Measurements from ENCODE around the gene SPATA18.
"Not testable (repeated sequence)": the region's sequence is repeated elsewhere in the genome, so short reads cannot be mapped to it uniquely, and the experiment has no call there.

Gene SPATA18

DNA sequence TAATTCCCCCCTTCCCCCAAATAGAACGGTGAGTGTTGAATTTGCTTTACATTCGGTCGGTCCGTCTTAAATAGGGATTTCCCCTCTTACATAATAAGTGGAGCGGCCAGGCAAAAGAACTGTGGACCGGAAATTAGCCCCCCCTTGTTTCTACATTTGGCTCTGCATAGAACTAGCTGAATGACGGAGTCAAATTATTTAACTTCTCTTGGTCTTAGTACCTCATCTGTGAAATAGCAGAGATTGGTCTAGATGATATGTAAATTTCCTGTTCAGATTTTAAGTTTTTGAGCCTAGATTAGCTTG is 1.3 kb downstream of the SPATA18 start:
- DNase-seq = no peak

DNA sequence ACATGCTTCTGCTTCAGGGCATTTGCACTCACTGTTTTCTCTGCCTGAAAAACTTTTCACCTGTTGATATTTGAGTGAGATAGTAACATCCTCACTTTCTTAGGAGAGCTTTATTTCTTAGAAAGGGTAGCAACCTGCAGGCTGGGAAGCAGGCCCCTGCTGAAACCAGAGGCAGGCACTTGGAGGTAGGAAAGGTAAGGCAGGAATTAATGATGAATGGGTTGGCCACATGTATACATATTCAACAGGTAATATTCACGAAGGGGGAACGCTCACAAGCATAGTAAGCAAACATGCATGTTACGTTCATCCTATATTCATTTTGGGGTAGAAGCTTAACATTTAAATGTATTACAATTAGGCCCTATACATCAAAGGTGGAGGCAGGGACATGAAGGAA is 3.1 kb downstream of the SPATA18 start:
- DNase-seq = no peak

DNA sequence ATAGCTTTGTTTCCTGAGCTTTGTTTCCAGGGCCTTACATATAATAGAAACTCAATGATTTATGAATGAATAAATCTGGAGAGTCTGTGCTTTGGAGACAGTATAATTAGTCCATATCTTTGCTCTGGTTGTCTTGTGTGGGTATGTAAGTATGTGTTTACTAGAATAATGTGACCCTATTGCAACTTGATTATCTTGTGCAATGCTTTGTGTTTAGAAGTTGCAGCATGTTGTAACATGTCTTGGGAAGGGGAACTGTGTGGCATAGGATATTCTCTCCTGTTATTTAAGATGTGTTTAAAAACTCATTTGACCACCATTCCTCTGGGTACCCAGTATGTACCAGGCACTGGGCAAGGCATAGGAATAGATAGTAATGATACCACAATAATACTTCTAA is 6.1 kb downstream of the SPATA18 start:
- no peak for DNase-seq

DNA sequence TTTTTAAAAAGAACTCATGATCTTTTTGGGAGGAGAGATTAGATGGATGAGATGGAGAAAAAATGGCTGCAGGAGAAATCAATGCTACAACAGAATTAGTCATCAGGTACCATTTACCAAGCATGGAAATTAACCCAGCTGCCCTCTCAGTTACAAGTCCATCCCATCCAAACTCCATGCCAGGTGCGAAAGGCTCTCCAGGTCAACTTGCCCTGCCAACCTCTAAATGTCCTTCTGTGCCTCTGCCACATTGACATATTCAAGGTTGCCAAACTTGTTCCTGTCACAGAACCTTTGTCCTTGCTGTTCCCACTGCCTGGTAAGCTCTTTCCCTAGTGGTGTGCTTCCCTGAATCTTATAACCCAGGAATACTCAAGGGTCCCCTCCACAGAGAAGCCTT is 7.2 kb downstream of the SPATA18 start:
- DNase-seq = no peak

DNA sequence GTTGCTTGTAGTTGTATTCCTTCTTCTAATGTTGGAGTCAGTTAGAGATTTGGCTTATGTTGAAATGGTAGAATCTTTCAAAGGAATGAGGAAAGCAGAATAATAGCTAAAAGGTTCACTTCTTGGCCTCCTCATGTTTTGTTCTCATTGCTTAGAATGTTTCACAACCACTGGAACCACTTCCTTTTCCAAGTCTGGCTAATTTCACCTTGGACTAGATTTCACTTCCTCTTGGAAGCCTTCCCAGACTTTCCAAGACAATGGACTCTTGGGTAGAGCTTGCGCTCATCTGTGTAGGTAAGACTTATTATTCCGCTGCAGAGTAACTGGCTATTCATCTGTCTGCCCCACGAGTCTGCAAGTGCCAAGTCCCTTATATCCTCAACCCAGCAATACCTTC is 8.3 kb downstream of the SPATA18 start:
- DNase-seq = no peak

DNA sequence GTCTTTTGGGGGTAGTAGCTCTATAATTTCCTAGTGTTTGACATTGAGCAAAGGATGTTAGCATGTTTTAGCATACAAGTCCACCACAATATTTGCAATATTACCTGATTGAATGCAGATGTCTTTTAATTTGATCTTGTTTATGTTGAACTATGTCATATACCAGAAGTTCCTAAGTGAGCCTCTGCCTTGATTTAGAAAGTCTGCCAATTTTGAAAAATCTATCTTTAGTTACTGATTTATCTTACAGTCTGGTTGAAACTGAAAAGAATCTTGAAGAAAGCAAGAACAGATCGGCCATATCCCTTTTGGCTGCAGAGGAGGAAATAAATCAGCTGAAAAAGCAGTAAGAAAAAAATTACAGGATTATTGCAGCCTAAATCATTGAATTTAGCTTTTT is 18.5 kb downstream of the SPATA18 start:
- no peak for DNase-seq

DNA sequence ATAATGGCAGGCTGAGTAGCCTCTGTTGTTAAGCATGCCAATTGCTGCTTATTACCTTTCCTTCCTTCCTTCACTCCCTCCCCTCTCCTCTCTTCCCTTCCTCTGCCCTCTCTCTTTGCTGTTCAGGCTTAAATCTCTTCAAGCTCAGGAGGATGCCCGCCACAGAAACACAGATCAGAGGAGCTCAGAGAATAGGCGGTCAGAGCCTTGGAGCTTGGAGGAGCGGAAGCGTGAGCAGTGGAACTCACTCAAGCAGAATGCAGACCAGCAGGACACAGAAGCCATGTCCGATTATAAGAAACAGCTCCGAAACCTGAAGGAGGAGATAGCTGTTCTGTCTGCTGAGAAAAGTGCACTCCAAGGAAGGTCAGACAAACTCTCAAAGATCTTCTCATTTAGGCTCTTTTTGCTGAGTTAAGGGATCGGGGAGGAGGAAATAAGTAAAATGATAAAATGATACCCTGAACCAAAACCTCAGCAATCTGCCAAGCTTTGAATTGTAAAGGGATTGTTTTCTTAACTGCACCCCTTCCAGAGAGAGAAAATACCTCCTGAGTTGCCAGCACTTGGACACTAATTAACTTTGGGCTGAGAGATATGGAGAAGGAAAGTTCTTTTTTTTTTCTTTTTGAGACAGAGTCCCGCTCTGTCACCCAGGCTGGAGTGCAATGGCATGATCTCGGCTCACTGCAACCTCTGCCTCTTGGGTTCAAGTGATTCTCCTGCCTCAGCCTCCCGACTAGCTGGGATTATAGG is 20.9 kb downstream of the SPATA18 start:
- no peak for DNase-seq

DNA sequence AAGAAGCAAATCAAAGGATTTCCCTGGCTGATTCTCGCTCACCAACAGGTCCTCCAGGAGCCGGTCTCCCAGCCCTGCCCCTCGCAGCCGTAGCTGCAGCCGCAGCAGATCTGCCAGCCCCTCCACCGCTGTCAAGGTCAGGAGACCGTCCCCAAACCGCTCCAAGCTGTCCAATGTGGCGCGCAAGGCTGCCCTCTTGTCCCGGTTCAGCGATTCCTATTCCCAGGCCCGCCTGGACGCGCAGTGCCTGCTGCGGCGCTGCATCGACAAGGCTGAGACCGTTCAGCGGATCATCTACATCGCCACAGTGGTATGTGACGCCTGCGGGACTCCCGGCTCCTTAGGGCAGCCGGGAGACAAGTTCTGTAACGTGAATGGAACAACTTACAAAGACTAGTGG is 25.6 kb downstream of the SPATA18 start:
- no peak for DNase-seq

DNA sequence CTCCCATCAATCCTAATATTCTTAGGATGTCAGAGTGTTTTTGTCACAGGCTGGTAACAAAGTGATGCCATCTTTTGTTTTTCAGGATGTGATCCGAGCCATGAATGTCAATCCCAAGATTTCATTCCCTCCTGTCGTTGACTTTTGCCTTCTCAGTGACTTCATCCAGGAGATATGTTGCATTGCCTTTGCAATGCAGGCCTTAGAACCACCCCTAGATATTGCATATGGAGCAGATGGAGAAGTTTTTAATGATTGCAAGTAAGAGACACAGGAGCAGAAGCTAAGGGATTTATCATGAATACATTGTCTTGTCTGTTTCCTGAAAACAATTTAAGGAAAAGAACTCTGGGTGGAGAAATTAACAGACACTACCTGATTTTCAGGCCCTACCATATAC is 28.6 kb downstream of the SPATA18 start:
- DNase-seq = no peak

DNA sequence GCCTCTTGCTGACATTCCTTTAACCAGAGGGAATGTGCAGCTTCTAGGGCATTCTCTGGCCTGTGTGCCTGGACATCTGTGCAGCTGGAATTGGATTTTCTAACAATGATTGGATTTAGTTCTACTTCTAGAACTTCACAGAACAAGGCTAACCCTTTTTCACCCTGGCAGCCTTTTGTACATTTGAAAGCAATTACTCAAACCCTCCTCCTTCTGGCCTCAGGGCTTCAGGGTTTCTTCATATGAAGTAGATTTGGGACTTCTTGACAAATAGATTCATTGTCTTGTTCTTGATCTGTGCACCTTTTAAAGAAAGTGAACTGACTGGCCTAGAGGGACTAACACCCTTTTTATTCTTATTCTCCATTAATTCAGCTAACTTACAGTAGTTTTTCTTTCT is 30.1 kb downstream of the SPATA18 start:
- DNase-seq = no peak

DNA sequence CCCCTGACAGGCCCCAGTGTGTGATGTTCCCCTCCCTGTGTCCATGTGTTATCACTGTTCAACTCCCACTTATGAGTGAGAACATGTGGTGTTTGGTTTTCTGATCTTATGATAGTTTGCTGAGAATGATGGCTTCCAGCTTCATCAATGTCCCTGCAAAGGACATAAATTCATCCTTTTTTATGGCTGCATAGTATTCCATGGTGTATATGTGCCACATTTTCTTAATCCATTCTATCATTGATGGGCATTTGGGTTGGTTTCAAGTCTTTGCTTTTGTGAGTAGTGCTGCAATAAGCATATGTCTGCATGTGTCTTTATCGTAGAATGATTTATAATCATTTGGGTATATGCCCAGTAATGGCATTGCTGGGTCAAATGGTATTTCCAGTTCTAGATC is 35.3 kb downstream of the SPATA18 start:
- not testable (repeated sequence) for DNase-seq

DNA sequence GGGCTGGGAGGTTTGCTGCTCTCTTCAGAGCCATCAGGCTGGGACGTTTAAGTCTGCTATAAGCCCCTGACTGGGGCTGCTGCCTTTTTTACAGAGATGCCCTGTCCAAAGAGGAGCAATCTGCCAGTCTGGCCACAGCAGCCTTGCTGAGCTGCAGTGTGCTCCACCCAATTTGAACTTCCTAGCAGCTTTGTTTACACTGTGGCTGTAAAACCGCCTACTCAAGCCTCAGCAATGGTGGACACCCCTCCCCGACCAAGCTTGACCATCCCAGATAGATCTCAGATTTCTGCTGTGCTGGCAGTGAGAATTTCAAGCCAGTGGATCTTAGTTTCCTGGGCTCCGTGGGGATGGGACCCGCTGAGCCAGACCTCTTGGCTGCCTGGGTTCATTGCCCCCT is 40.7 kb downstream of the SPATA18 start:
- DNase-seq = no peak

DNA sequence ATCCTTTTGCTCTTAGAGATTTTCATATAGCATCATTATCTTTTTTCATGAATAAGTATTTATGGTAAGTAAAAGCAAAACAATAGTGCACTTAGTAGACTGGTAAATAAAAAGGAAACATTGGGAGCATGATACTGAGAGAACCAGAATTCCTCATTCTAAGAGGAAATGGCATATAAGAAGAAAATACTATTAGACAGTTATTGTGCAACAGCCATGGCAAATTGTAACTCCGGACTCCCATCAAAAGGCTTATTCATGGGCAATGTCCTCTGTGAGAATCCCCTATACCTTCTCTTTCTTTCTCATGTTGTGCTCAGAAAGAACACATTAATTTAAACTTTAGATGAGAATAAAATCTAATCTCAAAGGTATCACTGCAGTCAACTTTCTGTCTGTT is 42.4 kb downstream of the SPATA18 start:
- no peak for DNase-seq

DNA sequence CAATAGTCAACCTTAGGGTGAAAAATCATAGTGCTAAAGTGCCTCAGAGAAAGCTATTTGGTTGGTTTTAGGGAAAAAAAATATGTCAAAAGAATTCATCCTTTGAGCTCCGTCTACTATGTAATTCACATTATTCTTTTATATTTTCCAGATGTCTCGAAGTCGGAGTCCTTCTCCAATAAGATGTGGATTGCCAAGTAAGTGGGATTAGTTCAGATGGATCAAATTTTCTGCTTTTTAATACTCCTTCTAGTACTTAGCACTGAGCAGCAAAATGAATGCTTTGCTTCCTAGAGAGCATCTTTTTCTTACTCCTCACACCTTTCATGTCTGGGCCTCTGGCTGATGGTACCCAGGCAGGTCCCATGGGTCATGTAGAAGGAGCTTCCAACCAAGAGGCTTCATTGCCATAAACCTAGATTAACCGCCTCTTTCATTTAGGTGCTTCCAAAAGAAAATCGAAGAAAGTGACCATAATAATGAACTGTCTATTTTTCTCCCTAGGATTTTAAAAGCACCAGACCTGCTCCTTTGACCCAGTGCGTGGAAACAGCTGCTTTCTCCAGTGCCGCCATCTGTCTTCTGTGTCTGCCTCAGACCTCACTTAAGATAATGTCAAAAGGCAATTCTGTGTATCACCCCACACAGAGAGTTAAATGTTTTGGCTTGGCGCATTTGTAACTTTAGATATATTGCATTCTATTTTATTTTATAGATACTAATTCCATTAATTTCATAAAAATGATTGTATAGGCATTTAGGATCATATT is 43.5 kb downstream of the SPATA18 start:
- no peak for DNase-seq

DNA sequence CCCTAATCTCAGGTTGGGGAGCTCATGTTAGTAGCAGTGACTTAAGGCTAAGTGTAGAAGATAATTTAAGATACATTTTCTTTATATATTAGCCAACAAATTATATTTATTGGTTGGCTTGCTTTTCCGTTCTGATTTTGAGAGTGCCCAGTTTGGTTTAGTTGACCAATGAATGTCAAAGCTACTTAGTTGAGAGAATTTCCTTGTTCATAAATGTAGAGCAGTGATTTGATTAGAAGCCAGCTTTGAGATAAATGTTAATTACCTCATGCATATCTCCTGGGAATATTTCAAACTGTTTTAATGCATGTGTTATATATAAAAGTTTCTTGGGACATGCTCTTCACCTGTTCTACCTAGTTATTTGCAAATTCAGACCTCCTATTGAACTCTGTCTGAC is 44.3 kb downstream of the SPATA18 start:
- no peak for DNase-seq

DNA sequence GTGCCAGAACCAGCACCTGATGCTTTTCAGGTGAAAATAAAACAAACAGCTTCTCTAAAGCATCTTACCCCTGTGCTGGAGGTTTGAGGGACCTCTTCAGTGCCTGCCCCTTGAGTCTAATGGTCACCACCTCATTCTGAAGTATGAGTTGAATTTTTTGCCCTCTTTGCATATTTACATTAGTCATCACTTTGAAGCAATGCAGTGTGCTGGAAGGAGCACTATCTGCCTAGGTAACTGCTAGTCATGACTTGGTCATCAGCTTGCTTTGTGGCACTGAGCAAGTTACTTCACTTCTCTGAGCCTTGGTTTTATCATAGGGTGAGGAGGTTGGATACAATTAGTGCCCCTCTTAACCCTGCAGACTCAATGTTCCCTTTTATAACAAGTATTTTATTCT is 44.9 kb downstream of the SPATA18 start:
- DNase-seq = no peak

DNA sequence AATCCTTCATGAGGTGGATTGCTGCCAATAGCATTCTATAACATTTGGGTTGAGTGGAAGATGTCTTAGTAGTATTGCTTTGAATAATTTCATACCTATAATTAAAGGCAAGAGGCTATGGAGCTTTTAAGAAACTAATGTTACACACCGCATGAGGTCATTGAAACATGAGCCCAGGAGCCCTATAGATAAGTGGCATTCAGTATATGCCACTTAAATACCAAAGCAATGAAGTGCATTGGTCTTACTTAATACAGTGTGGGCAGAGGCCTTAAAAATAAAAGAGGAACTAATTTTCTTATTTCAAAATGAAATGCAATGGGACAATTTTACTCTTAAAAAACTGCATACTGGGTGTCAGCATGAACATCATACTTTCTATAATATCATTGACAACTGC is 47.5 kb downstream of the SPATA18 start:
- DNase-seq = no peak

DNA sequence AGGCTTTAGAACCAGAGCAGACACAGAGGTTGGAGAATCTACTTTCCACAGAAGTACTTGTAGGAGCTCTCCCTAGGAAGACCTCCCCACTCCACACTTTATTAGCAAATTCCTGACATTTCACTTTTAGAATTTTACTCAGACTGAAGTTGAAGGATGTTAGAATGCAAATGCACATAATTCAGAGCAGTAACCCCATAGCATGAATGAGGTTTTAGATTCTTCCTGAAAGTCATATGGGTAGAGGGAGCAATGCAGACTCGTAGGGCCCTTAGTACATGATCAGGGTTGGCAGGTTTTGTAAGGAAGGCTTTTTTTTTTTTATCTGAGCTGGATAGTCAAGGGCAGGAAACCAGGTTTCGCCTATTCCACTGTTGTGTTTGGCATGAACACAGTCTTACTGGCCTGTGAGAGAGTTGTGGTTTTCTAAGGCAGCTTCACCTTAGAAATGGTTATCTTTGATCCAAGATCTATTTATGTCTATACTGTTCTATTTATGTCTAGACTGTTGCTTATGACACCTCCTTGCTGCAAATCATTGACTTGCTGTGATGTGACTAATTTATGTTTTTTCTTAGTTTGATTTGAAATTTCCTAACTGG is 48.9 kb downstream of the SPATA18 start:
- no peak for DNase-seq

DNA sequence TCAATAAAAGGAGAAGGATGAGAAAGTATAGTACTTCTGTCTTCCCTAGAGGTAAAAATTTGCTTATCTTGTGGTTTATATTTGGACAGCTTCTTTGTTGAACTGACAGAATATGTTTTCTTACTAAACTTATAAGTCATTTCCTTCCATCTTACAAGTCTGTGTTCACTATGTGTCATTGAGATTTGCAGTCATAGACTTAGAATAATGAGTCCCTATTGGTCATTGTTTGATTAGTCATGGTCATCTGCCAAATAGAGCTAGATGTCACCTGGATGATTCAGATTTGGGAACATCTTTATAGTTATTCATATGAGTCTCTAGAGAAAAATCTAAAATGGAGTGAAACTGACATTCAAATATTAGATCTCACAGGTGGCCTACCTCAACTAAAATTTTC is 51.5 kb downstream of the SPATA18 start:
- no peak for DNase-seq

DNA sequence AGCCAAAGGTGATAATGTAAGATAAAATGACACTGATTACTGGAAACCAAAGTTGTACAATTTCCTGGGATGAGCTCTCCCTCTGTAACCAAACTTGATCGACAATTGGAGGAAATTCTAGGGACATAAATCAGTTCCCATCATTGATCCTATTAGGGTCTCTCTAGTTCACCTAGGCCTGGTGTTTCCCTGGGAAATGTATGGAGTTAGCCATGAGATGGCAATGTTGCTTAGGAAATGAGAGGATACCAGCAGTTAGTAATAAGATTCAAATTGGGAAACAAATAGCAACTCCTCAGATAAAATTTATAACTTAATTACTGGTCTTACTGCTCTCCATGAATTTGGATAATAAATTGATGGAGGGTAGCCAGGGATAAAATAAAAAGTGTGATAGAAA is 52.2 kb downstream of the SPATA18 start:
- no peak for DNase-seq

DNA sequence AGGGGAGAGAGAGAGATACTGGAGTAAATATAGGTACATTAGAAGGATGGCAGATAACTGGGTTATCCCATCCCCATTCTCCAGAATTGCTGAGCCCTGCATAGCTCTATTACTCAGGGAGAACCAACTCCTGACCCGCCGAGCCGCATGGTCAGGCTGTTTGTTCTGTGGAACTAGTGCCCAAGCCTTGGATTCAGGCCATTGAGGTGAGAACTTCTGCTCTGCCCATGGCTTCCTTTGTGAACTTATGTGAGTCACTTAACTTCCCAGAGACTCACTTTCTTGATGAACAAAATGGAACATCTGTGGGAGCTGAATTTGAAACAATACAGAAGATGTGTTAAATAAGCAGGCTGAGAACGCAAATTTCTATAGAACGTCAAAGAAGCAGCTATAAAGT is 54.2 kb downstream of the SPATA18 start:
- no peak for DNase-seq

DNA sequence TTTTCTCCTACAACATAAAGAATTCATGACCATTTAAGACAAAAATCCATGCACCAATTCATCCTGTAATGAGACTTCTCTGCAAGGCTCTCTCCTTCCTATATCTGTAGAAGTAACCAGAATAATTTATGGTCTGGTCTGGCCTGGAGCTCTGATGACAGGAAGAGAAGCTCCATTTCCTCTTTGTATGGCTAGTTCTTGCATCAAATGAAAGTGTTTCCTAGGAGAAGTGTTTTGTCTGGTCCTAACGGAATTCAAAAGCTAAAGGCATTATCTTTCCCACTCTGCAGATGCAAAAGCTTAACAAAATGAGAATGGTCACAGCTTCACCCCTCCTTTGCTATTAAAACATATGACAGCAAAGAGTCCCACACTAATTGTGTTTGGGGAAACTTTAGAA is 55.1 kb downstream of the SPATA18 start:
- DNase-seq = no peak

DNA sequence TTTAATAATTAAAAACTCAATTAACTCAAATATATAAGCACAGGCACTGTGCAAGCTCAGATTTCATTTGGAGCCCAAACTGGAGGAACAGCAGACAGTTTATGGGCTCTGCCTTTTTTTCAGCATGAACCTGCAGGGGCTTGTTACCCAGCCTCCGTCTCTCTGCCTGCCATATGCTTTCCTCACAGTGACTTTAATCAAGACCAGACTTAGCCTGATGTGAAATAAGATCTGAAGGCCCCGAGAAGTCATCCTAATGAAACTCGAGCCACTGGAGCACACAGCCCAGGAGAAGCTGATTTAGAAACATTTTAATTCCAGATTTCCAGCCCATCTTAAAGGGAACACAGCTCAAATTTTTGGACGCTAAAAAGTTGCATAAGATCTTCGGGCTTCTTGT is 55.6 kb downstream of the SPATA18 start:
- DNase-seq = no peak

DNA sequence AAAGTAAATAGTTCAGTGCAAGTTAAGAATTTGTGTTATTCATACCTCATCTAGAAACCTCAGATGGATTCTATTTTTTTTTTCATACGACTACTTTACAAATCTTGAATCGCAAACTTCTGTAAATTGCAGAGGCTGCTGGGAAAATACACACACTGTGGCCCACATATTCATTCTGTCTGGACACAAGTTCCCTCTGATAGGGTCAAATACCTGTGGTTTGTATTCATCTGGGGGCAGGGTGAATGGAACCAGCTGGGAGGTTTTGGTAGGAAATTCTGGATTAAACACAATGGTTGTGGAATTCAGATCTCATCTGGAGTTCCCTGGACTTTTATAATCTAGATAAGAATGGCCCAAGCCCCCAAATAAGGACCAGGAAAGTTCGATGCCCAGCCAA is 56.2 kb downstream of the SPATA18 start:
- DNase-seq = no peak

DNA sequence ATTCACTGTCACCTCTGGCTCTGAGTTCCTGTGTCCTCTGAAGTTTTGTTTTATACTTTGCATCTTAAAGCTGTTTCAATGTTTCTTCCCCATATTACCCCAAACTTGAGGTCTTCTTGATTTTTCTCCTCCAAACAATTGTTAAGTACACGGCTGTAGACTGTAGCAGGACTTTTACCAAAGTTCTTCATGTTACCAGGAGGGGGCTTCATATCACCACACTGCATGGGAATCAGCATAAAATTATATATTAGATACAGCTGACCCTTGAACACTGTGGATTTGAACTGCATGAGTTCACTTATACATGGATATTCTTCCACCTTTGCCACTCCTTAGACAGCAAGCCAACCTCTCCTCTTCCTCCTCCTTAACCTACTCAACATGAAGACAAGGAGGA is 56.6 kb downstream of the SPATA18 start:
- no peak for DNase-seq
